Measurements from ENCODE around the gene MAPK1IP1L. TPM values are rescaled to one million over a fixed set of nuclear protein-coding genes. Genes with fewer than 3 reads are reported as not detected.
A peak's percentile ranks its signal among the peaks of the same experiment; 100 is the strongest.
"Not testable (repeated sequence)": the region's sequence is repeated elsewhere in the genome, so short reads cannot be mapped to it uniquely, and the experiment has no call there.

Gene MAPK1IP1L
- total RNA-seq, 1 experiment from 2014 or later = 18.9 TPM

GRCh38 chr14:55052269-55052930 is 953 bp downstream of the MAPK1IP1L start:
- no peak for DNase-seq (ENCODE audit: low read depth)
- in situ Hi-C loops (cut with HindIII; ENCODE audit: low pct_unique_long_range_greater_than_20kb, low sequenced_read_pairs) = no loop called here

- DNase-seq (ENCODE audit: low read depth) = no peak
- in situ Hi-C loops (cut with HindIII; ENCODE audit: low pct_unique_long_range_greater_than_20kb, low sequenced_read_pairs) = no loop called here
These were observed 1.6 kb downstream of the MAPK1IP1L start for GRCh38 chr14:55053018-55053417.

DNA sequence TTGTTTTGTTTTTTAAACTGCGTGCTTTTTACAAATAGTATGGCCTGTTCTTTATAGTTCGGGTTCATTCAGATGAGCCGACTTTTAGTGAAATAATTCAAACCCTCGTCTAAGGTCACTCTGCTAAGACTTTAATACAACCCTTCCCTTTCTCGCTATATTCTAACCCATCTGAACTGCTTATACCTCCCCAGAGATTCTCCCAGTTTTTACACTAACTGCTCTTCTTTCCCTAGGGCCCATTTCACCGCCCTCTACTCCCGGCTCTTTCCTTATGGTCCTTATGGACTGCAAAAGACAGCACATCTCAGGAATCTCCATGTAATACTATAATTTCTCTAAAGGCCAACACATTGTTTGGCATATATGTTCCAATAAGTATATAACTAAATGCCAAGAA is 2.1 kb downstream of the MAPK1IP1L start:
- DNase-seq (ENCODE audit: low read depth) = no peak
- in situ Hi-C loops (cut with HindIII; ENCODE audit: low pct_unique_long_range_greater_than_20kb, low sequenced_read_pairs) = no loop called here

DNA sequence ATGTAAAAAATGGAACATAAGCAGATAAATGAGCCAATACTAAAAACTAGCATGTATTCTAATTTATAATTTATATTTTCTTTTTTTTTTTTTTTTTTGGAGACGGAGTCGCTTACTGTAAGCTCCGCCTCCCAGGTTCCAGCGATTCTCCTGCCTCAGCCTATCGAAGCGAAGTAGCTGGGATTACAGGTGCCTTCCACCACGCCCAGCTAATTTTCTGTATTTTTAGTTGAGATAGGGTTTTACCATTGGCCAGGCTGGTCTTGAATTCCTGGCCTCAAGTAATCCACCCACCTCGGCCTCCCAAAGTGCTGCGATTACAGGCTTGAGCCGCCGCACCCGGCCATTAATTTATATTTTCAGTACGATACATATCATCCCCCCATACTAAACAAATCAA is 2.7 kb downstream of the MAPK1IP1L start:
- in situ Hi-C loops (cut with HindIII; ENCODE audit: low pct_unique_long_range_greater_than_20kb, low sequenced_read_pairs) = no loop called here
- DNase-seq (ENCODE audit: low read depth) = no peak

DNA sequence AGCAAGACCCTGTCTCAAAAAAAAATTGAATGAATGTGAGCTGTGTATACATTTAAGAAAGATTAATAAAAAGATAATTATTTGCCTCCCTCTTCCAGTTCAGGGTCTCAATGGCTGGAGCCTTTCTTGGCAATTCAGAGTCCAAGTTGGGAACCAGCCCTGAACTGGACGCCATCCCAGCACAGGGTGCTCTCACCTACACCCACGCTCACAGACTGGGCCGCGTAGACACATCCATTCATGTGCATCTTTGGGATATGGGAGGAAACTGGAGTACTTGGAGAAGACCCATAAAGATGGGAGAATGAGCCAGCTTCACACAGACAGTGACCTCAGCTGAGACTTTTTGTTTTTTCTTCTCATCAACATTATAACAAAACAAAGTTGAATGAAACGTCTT is 6.5 kb downstream of the MAPK1IP1L start:
- no peak for DNase-seq (ENCODE audit: low read depth)
- in situ Hi-C loops (cut with HindIII; ENCODE audit: low pct_unique_long_range_greater_than_20kb, low sequenced_read_pairs) = no loop called here

DNA sequence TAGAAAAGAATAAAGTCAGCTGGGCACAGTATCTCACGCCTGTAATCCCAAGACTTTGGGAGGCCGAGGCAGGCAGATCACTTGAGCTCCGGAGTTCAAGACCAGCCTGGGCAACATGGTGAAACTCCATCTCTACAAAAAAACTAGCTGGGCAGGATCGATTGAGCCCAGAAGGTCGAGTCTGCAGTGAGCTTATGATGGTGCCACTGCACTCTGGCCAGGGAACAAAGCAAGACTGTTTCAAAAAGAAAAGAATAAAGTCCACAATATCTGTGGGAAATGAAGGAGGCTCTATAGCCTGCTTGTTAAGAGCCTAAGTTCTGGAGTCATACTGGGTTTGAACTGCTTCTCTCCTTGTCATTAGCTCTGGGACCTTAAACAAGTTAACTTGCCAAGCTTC is 7.9 kb downstream of the MAPK1IP1L start:
- in situ Hi-C loops (cut with HindIII; ENCODE audit: low pct_unique_long_range_greater_than_20kb, low sequenced_read_pairs) = no loop called here

DNA sequence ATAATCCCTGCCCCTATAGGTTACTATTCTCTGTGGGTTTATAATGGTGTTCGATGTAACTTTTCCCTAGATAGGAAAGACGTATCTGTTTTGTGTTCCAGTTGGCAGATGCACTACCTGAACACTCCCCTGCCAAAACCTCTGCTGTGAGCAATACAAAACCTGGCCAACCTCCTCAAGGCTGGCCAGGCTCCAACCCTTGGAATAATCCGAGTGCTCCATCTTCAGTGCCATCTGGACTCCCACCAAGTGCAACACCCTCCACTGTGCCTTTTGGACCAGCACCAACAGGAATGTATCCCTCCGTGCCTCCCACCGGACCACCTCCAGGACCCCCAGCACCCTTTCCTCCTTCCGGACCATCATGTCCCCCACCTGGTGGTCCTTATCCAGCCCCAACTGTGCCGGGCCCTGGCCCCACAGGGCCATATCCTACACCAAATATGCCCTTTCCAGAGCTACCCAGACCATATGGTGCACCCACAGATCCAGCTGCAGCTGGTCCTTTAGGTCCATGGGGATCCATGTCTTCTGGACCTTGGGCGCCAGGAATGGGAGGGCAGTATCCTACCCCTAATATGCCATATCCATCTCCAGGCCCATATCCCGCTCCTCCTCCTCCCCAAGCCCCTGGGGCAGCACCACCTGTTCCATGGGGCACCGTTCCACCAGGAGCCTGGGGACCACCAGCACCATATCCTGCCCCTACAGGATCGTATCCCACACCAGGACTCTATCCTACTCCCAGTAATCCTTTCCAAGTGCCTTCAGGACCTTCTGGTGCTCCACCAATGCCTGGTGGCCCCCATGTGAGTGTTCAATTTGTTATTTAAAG is 11.3 kb downstream of the MAPK1IP1L start:
- DNase-seq (ENCODE audit: low read depth) = no peak
- in situ Hi-C loops (cut with HindIII; ENCODE audit: low pct_unique_long_range_greater_than_20kb, low sequenced_read_pairs) = no loop called here

More for the DNA sequence above, 7.9 kb downstream of the MAPK1IP1L start:
- no peak for DNase-seq (ENCODE audit: low read depth)

- DNase-seq (ENCODE audit: low read depth); in situ Hi-C loops (cut with HindIII; ENCODE audit: low pct_unique_long_range_greater_than_20kb, low sequenced_read_pairs): not testable (repeated sequence)
These were observed 13.4 kb downstream of the MAPK1IP1L start for GRCh38 chr14:55064896-55065295.

GRCh38 chr14:55065411-55065810 is 14.0 kb downstream of the MAPK1IP1L start:
- in situ Hi-C loops (cut with HindIII; ENCODE audit: low pct_unique_long_range_greater_than_20kb, low sequenced_read_pairs) = no loop called here

DNA sequence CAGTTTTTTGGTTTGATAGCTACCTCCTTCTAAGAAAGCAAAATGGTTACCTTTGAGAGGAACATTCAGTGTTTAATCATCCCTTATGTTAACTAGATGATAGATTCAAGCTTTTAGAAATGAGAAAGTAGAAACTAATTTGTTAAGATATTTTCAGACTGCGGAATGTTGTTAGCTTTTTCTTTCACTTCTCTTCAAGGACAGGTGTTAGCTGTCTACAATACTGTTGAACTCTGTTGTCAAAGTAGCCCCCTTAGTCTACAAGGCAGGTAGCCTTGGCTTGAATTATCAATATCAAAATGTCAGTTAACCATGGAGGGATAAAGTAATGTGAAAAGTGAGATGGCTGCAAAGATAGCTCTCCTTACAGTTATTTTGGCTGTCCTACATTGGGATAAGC is 14.8 kb downstream of the MAPK1IP1L start:
- in situ Hi-C loops (cut with HindIII; ENCODE audit: low pct_unique_long_range_greater_than_20kb, low sequenced_read_pairs) = no loop called here
- DNase-seq (ENCODE audit: low read depth) = no peak

More at GRCh38 chr14:55065411-55065810, 14.0 kb downstream of the MAPK1IP1L start:
- DNase-seq (ENCODE audit: low read depth) = no peak

GRCh38 chr14:55070981-55071411 is 19.5 kb downstream of the MAPK1IP1L start:
- in situ Hi-C loops (cut with HindIII; ENCODE audit: low pct_unique_long_range_greater_than_20kb, low sequenced_read_pairs) = no loop called here
- no peak for DNase-seq (ENCODE audit: low read depth)

- in situ Hi-C loops (cut with HindIII; ENCODE audit: low pct_unique_long_range_greater_than_20kb, low sequenced_read_pairs) = no loop called here
- peak; percentile 78 for DNase-seq (ENCODE audit: low read depth)
These were observed 20.6 kb downstream of the MAPK1IP1L start for GRCh38 chr14:55071870-55072640.

- DNase-seq (ENCODE audit: low read depth) = no peak
- in situ Hi-C loops (cut with HindIII; ENCODE audit: low pct_unique_long_range_greater_than_20kb, low sequenced_read_pairs) = no loop called here
These were observed 22.4 kb downstream of the MAPK1IP1L start for GRCh38 chr14:55073856-55074255.

- DNase-seq (ENCODE audit: low read depth) = no peak
These were observed 23.2 kb downstream of the MAPK1IP1L start for GRCh38 chr14:55074662-55075061.

DNA sequence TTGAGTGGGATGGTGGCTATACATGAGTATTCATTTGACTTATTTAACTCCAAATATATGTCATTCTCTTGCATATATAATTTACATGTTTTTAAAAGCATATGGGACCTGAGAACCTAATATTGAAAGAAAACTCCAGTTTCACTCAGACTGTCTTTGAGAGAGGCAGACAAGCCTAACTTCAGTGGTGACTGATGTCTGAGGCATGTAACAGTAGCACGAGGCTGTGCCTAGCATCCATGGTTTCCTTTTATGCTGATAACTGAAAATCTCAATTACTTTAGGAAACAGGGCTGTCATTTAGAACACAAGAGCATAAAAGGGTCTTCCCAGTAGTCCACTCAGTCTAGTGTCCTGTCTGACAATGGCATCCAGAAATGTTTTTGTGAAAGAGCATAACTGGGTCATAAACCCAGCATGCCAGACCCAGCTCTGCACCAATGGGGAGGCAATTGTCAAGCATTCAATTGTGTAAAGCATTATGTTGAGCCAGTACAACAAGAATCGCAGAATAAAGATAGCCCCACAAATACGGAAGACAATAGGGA is 24.3 kb downstream of the MAPK1IP1L start:
- no peak for DNase-seq (ENCODE audit: low read depth)
- in situ Hi-C loops (cut with HindIII; ENCODE audit: low pct_unique_long_range_greater_than_20kb, low sequenced_read_pairs) = no loop called here

More at GRCh38 chr14:55074662-55075061, 23.2 kb downstream of the MAPK1IP1L start:
- in situ Hi-C loops (cut with HindIII; ENCODE audit: low pct_unique_long_range_greater_than_20kb, low sequenced_read_pairs) = no loop called here

GRCh38 chr14:55077170-55078151 is 26.0 kb downstream of the MAPK1IP1L start:
- DNase-seq (ENCODE audit: low read depth) = peak; percentile 17
- in situ Hi-C loops (cut with HindIII; ENCODE audit: low pct_unique_long_range_greater_than_20kb, low sequenced_read_pairs) = no loop called here

GRCh38 chr14:55079961-55080360 is 28.5 kb downstream of the MAPK1IP1L start:
- in situ Hi-C loops (cut with HindIII; ENCODE audit: low pct_unique_long_range_greater_than_20kb, low sequenced_read_pairs) = not testable (repeated sequence)

More at GRCh38 chr14:55079961-55080360, 28.5 kb downstream of the MAPK1IP1L start:
- DNase-seq (ENCODE audit: low read depth) = not testable (repeated sequence)
